Measurements from ENCODE around the gene SLC36A3. TPM values are rescaled to one million over a fixed set of nuclear protein-coding genes. Genes with fewer than 3 reads are reported as not detected.
"Not testable (repeated sequence)": the region's sequence is repeated elsewhere in the genome, so short reads cannot be mapped to it uniquely, and the experiment has no call there.

The SLC36A3 gene
- total RNA-seq, 1 donor from 2014 or later, result not detected

DNA sequence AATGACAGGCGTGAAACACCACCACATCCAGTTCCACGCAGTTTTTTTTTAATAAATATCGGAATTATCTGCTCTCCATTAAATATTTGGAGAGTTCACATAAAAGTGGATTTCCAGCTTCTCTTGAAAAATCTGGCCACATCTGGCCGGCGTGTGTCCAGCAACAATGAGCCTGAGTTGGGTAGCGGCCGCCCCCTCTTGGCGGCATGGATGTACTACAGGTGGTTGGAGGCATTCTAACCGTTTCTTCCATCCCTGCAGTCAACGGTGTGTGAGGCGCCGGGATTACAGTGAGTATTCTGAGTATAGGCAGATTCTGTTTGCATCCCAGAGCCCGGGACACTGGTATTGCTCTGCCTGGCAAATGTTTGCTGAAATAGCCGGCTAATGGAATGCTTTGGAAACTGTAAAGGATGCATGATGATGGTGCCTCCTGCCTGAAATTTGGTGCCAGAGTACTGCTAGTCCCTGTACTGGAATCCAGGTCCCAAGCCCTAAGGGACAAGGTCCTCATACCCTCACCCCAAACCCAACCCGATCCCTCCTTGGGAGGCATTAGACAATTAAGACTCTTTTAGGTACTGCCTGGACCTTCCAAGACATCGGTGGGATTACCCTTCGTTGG, 64.2 kb downstream of the SLC36A3 start:
- DNase-seq (ENCODE audit: low read depth in 2 of 2), result peak; percentile 76 to 80

GRCh38 chr5:151238303-151238741, 65.2 kb downstream of the SLC36A3 start:
- no peak for DNase-seq (ENCODE audit: low read depth in 2 of 2)

DNA sequence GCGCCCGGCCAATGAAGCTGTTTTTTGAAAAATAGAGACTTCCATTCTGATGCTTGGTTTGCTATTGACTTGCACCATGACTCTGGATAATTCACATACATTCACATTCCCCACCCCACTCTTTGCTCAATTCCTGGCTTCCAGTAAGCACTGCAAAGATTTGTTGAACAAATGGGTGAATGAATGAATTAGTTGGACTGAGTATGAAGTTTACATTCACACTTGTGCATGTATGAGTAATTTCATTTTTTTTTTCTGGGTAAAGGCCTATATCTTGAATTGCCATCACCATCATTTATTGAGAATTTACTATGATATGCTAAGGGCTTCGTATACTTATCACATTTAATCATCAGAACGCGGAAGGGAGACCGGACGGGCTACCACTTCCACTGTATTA, 65.9 kb downstream of the SLC36A3 start:
- no peak for DNase-seq (ENCODE audit: low read depth in 2 of 2)

DNA sequence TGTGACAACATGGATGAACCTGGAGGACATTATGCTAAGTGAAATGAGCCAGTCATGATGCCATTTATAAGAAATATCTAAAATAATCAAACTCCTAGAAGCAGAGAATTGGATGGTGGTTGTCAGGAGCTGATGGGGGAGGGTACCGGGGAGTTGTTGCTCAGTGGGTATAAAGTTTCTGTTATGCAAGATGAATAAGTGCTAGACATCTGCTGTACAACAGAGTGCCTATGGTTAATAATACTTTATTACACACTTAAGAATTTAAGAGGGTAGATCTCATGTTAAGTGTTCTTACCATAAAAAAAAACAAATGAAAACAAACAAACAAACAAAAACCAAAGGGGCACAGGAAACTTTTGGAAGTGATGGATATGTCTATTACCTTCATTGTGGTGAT, 66.7 kb downstream of the SLC36A3 start:
- DNase-seq (ENCODE audit: low read depth in 2 of 2), result no peak

DNA sequence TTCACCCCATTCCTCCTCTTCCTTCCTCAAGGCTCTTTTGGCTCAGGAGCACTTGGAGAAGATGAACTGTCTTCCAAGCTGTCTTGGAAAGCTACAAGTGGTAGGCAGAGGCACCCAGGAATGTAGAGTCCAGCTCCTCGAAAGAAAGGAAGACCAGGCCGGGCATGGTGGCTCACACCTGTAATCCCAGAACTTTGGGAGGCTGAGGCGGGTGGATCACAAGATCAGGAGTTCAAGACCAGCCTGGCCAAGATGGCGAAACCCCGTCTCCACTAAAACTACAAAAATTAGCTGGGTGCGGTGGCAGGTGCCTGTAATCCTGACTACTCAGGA, 68.4 kb downstream of the SLC36A3 start:
- DNase-seq (ENCODE audit: low read depth in 2 of 2), result not testable (repeated sequence)

DNA sequence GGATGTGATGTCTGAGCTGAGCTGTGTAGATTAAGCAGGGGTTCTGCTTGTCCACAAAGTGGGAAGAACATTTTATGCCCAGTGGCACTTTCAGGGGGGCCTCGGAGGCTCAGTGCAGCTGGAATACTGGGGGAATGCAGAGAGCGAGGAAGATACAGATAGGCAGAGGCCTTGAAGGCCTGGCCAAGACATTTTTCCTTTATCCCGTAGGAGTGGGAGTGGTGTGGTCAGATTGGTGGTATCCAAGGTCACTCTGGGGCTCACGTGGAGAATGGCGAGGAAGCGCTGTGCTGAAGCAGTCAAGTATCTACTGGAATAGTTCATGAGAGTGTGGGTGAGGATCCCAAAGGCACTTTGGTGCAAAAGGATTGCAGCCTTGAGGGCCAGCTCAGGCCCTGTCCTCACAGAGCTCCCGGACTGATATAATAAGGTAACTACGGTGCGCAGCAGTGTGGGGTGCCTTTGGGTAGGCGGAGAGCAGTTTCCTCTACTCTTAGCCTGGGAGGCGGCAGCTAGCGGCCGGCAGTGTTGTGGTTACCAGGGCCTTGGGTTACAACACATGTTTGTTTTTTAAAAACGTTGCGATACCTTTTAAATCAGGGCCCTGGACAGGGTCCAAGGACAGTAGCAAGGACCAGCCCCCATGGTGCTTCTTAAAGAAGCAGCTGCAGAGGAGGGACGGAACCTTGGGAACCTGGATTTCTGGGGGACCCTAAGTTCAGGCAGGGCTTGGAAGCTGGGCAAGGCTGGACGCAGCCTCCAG, 68.9 kb downstream of the SLC36A3 start:
- DNase-seq (ENCODE audit: low read depth in 2 of 2), result peak; percentile 17 to 71

DNA sequence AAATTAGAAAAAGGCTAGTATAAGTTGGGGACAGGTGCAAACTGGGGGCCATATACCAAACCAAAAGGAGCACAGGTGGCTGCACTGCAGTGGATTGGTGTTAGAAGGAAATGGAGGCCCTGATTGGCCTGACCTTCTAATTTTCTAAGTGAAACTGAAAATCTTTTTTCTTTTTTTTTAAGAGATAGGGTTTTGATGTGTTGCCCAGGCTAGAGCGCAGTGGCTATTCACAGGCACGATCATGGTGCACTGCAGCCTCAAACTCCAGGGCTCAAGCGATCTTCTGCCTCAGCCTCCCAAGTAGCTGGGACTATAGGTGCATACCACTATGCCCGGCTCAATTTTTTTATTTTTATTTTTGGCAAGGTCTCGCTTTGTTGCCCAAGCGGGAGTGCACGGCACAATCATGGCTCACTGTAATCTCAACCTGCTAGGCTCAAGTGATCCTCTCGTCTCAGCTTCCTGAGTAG, 69.9 kb downstream of the SLC36A3 start:
- DNase-seq (ENCODE audit: low read depth in 2 of 2), result no peak

DNA sequence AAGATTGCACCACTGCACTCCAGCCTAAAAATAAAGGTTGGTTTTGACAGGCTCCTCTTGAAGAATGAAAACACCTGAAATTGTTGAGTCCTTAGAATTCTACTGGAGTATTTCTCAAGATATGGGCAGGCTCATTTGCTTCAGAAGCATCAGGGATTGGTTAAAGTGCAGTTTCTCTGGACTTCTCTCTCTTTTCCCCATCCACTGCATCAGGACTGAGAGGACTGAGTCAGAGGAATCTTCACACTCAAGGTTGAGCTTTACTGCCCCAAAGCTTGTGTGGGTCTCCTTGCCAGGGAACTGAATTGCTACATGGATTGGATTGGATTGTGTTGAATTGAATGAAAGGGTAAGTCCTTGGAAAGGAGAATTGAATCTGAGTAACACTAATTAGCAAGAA, 72.2 kb downstream of the SLC36A3 start:
- no peak for DNase-seq (ENCODE audit: low read depth in 2 of 2)

GRCh38 chr5:151230048-151230680, 73.4 kb downstream of the SLC36A3 start:
- peak in 1 of 2 donors; percentile 30 for DNase-seq (ENCODE audit: low read depth in 2 of 2)

DNA sequence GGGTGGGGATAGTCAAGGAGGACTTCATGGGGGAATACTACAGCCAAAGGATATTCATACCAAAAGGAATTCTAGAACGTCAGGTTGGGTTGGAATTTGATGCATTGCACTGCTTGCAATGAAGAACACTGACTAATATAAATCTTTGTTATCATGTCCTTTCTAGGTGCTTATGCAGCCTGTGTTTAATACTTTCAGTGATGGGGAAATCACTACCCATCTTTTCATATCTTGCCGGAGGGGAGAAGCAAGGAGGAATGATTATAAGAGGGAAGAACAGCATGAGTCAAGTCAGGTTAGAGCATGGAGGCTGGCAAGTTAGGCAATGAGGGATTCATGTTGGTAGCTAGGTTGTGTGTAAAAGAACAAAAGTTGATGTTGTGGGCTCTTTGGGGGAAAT, 74.6 kb downstream of the SLC36A3 start:
- no peak for DNase-seq (ENCODE audit: low read depth in 2 of 2)

DNA sequence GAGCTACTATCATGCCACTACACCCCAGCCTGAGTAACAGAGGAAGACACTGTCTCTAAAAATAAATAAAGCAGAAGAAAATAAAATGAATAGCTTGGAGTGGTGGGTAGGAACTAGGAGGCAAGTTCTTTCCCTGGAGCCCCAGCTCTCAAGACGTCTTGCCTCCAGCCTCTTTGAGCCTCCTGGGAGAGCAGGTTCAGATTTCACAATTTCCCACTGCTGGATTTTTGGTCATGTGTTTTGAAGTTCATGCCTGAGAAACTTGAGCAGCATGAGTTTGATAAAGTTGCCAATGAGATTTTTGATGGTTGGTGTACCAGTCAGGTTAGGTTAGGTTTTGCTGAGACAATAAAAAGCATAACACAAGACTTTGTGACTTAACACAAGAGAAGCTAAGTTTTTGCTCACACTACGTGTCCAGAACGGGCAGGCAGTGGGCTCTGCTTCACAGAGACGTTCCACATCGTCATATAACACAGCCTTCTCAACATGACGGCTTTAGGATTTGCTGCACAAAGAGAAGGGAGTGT, 75.6 kb downstream of the SLC36A3 start:
- DNase-seq (ENCODE audit: low read depth in 2 of 2), result no peak

Other genes starting within 250 kb of the SLC36A3 start
- 60.8 and 77.6 TPM in 2 replicates for gene TNIP1, start 222.7 kb downstream of the SLC36A3 start, total RNA-seq
- gene ANXA6, start 146.0 kb downstream of the SLC36A3 start, total RNA-seq, result 38.9 and 60.1 TPM in 2 replicates
- gene CCDC69, start 79.7 kb downstream of the SLC36A3 start, total RNA-seq, result 0.99 and 2.4 TPM in 2 replicates
- 9.6 and 13.5 TPM in 2 replicates for gene GM2A, start 50.6 kb downstream of the SLC36A3 start, total RNA-seq
- gene SLC36A2, start 43.8 kb upstream of the SLC36A3 start, total RNA-seq, result not detected in 2 replicates
- 1.4 and 1.5 TPM in 2 replicates for gene SLC36A1, start 143.8 kb upstream of the SLC36A3 start, total RNA-seq

All from lung microvascular endothelial cell (primary cell).